A549 treated with ZK216348 at 1 μM for 4 hours (cell line): ENCODE measurements around the gene DMTF1. TPM values are rescaled to one million over a fixed set of nuclear protein-coding genes. Genes with fewer than 3 reads are reported as not detected.

ENCODE experiments used
- total RNA-seq: library from RNA; stranded (reverse); fragments of 200-300 nt; extraction: Qiagen RNA extraction; gene quantifications from 5 replicates; pipeline ENCODE4 v1.2.3, GENCODE V29; 2022; ENCODE audit warnings: low read depth

DMTF1 gene
- 16.6 to 24.7 TPM (median 23.9 TPM) in 5 replicates for total RNA-seq

GRCh38 chr7:87152112-87152896 is at the start of gene DMTF1:
Gene DMTF1, plus strand, starts transcription at chr7:87152453. Its CDS starts 12,489 bp downstream, at chr7:87164942.

GRCh38 chr7:87219545-87220025 is 67.3 kb downstream of the DMTF1 start, which contains the start of gene TMEM243:
Gene TMEM243, minus strand, starts transcription at chr7:87219732. Its CDS starts 229 bp downstream, at chr7:87219503.

Other genes starting within 250 kb of the DMTF1 start
- gene ELAPOR2, start 92.8 kb upstream of the DMTF1 start, total RNA-seq = not detected in 5 replicates
- gene TMEM243, start 67.3 kb downstream of the DMTF1 start, total RNA-seq = 15.6 to 29.9 TPM (median 25.9 TPM) in 5 replicates
- gene CROT, start 193.2 kb downstream of the DMTF1 start, total RNA-seq = 4.9 to 8.7 TPM (median 6.4 TPM) in 5 replicates